Omental fat pad (tissue), 4 donors: Measurements from ENCODE around the gene SHMT1. TPM values are rescaled to one million over a fixed set of nuclear protein-coding genes. Genes with fewer than 3 reads are reported as not detected.

Source experiments
- ATAC-seq: fragments of 150-250 bp; one replicate; pipeline ENCODE4 v1.9.1; 2016; ENCODE audit warnings: mild to moderate bottlenecking, moderate library complexity; ENCODE audit not compliant: low FRiP score
- DNase-seq: peaks from one replicate; pipeline ENCODE4 v3.0.0-alpha.2; 2019; ENCODE audit warnings: low spot score
- CTCF ChIP-seq, 3 donors: fragments of 450-650 bp; IDR thresholded peaks; one replicate each; pipeline ENCODE4 v1.5.1; 2016 to 2017; ENCODE audit warnings: antibody characterized with exemption in 3 of 3, mild to moderate bottlenecking in 3 of 3, moderate library complexity in 2 of 3
- total RNA-seq, 4 donors: library from RNA; depleted of rRNA; stranded (reverse); fragments of >200 nt; gene quantifications; one replicate each; pipeline ENCODE4 v1.1.0, GENCODE V29; 2016

Gene SHMT1
- total RNA-seq, 4 donors from 2014 or later: 59.3 to 108 (median 102) TPM

GRCh38 chr17:18324140-18325050 is 39.0 kb downstream of the SHMT1 start:
- TF ChIP-seq CTCF (IDR thresholded peaks at IDR 0.05): no peak

GRCh38 chr17:18323507-18324139 is 39.7 kb downstream of the SHMT1 start:
- DNase-seq (no peak), ATAC-seq (no peak)
- no peak for TF ChIP-seq CTCF (IDR thresholded peaks at IDR 0.05)

More at GRCh38 chr17:18324140-18325050, 39.0 kb downstream of the SHMT1 start:
- no peak for DNase-seq
- ATAC-seq: no peak

GRCh38 chr17:18323007-18323406 is 40.3 kb downstream of the SHMT1 start:
- no peak for TF ChIP-seq CTCF (IDR thresholded peaks at IDR 0.05)
- DNase-seq (no peak), ATAC-seq (no peak)

- ATAC-seq (no peak), DNase-seq (no peak)
- TF ChIP-seq CTCF (IDR thresholded peaks at IDR 0.05): no peak
Measured at GRCh38 chr17:18322522-18322921, 40.8 kb downstream of the SHMT1 start.

GRCh38 chr17:18321309-18321708 is 42.0 kb downstream of the SHMT1 start:
- DNase-seq (no peak), ATAC-seq (no peak)
- no peak for TF ChIP-seq CTCF (IDR thresholded peaks at IDR 0.05)

DNA sequence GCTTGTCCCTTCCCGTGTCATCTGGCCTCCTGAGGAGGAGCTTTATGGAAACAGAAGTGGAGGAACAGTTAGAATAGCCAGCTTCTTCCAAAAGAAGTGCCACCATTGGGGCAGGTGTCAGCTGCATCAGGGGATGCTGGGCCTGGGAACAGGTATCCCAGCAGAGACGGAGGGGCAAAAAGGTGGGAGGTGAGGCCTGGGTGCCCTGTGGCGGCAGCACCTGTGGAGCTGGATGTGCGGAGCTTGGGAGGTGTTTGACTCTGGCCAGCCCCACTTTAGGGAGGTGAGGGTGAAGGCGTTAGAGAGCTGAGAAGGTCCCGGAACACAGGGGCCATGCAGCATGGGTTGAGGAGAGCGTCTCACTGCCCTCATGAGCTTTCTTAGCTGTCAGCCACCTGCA is 43.0 kb downstream of the SHMT1 start:
- ATAC-seq (no peak), DNase-seq (no peak)
- no peak for TF ChIP-seq CTCF (IDR thresholded peaks at IDR 0.05)
